DMS79 (cell line): Measurements from ENCODE around the gene CUX1.
"Not testable (repeated sequence)": the region's sequence is repeated elsewhere in the genome, so short reads cannot be mapped to it uniquely, and the experiment has no call there.

Source experiments
- DNase-seq: peaks from one replicate; lab custom pipeline; 2025; lab: John Stamatoyannopoulos, UW

The CUX1 gene

DNA sequence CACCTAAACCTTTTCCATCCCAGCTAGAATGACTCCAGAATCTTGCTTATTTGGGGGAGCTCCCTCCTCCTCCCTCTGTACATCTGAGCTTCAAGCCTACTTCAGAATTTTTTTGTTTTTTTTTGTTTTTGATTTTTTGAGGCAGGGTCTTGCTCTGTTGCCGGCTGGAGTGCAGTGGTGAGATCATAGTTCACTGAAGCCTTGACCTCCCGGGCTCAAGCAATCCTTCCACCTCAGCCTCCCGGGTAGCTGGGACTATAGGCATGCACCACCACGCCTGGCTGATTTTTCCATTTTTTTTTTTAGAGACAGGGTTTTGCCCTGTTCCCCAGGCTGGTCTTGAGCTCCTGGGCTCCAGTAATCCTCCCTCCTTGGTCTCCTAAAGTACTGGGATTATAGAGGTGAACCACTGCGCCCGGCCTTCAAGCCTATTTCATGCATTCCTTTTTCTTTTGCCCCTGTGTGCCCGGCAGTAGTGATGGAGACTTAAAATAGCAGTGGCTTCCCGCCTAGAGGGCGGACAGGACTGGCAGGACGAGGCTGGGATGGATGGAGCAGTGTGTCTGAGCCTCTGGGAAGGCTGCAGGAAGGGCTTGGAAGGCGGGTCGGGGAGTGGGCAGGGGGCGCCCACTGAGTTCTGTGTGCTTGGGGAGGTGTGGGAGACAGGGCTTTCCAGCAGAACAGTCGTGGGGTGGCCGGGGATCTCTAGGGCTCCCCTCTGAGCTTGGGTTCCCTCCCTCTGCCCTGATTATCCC lies 8.8 kb downstream of the CUX1 start:
- no peak for DNase-seq

DNA sequence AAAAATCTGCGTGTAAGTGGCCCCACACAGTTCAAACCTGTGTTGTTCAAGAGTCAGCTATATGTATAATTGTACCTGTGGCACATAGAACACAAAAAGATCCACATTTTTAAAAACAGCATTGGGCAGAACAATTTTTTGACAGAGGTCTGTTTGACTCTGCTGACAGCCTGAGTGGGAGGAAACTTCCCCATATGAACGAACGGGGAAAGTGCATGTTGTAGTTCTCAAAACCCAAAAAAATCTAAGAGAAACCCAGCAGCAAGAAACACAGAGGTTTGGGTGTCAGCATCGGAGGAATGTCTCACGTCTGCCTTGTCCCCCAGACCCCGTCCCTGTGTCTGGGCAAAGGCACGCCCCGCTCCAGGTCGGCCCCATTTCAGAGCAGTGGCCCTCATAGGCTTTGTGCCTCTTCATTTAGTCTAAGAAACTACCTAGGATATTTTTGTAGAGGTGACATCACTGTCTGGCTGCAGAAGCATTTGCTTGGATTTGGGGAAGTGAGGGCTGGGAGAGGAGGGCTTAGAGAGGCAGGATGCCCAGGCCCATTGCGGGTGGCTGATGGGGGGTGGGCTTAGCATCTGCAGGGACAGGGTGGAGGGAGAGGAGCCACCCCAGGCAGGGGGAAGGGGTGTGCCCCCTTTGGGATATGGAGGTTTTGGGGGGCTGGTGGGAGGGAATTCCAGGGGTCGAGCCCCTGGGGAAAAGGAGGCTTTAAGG lies 11.0 kb downstream of the CUX1 start:
- no peak for DNase-seq

DNA sequence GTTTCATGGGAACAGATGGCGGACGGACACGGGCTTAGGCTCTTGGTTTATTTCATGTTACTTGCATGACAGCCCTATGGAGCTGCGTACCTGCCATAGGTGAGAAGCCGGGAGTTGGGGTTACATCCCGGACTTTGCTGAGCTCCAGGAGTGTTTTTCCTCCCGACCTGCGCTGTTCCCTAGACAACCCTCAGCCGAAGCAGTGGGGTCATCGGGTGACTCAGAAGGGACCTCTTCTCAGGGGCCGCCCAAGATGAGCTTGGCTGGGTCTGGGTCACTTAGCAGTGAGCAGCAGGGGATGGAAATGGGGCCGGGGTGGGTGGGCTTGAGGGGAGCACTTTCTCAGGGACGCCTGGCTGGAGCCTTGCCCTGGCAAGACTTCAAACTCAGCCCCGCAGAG lies 11.9 kb downstream of the CUX1 start:
- DNase-seq, result no peak

- no peak for DNase-seq
Measured at GRCh38 chr7:101829821-101830220, 12.4 kb downstream of the CUX1 start.

DNA sequence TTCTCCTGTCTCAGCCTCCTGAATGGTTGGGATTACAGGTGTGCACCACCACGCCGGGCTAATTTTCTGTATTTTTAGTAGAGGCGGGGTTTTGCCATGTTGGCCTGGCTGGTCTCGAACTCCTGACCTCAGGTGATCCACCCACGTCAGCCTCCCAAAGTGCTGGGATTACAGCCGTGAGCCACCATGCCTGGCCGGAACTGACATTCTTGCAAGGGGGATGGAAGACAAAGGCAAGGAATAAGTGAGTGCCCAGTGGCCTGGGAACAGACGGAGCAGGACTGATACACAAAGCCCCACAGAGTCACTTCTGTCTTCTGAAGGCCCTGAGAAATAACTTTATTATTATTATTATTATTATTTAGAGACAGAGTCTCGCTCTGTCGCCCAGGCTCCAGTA lies 14.0 kb downstream of the CUX1 start:
- not testable (repeated sequence) for DNase-seq

GRCh38 chr7:101832205-101832631 lies 14.8 kb downstream of the CUX1 start:
- DNase-seq, result no peak

DNA sequence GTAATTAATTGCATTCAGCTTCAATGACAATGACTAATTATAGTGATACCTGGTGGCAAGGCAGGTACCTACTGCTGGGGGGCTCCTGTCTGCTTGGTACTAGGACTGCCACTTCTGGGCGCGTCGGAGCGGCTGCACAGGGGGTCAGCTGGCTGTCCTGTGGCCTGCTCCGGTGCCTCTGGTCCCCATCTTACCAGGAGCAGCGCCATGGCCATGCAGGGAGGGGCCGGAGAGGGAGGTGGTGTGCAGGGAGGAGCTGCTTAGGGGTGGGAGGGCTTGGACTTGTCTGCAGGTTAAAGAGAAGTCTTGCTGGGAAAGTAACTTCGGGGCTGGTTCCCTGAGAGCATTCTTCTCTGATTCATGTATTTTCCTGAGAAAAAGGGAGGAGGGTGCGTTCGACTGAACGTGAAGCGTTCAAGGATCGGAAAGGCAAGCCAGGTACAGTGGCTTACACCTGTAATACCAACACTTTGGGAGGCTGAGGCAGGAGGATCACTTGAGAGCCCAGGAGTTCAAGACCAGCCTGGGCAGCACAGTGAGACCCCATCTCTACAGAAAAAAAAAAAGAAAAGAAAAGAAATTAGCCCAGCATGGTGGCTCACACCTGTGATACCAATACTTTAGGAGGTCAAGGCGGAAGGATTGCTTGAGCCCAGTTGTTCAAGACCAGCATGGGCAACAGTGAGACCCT lies 15.4 kb downstream of the CUX1 start:
- no peak for DNase-seq

DNA sequence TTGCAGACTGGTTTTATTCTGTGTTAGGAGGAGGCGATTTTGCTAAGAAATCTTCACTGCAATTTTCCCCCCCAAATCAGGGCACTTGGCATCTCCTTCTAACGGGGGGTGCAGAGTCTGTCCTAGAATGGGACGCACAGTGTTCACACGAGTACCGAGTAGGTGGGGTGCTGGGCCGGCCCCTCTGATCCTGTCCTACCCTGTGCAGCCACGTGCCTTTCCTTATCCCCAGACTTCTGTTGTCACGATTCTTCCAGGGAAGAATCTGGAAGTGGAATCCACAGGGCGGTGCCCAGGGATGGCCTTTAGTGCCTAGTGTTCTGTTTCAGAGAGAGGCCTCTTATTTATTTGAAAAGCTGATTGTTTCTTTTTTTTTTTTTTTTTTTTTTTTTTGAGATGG lies 16.4 kb downstream of the CUX1 start:
- DNase-seq, result no peak

DNA sequence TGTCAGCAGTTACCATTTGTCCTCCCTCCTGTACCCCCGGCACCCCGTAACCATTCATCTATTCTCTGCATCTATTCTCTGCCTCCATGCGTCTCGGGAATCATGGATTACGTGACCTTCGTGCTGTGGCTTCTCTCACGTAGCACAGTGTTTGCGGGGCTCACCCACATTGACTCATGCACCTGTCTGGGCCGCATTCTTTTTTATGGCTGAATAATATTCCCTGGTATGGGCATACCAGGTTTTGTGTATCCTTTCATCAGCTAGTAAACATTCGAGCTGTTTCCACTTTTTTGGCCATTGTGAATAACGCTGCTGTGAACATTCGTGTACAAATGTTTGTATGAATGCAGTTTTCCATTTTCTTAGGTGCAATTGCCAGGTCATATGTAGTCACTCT lies 17.7 kb downstream of the CUX1 start:
- DNase-seq, result no peak

- not testable (repeated sequence) for DNase-seq
Measured at GRCh38 chr7:101837433-101837832, 20.0 kb downstream of the CUX1 start.

DNA sequence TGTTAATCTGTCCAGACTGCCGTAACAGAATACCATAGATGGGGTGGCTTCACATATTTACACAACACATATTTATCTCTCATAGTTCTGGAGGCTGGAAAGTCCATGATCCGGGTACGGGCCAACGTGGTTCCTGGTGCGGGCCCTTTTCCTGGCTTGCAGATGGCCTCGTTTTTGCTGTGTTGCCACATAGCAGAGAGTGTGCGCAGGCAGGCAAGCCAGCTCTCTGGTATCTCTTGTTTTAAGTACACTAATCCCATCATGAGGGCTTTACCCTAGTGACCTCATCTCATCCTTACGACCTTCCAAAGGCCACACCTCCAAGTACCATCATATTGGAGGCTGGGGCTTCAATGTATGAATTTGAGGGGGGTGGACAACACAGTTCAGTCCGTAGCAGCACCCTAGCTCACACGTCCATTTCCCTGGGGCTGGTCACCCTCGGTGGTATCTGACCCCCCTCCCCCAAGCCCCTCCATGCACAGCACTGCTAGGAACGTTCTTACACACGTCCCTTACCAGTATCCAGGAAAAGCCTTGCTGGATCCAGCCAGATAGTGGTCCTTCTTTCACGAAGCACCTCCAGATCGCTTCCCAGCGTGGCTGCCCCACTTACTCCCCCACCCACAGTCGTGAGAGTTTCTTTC lies 21.5 kb downstream of the CUX1 start:
- no peak for DNase-seq

- no peak for DNase-seq
Measured at GRCh38 chr7:101841328-101841727, 23.9 kb downstream of the CUX1 start.

- DNase-seq, result no peak
Measured at GRCh38 chr7:101843293-101844271, 26.2 kb downstream of the CUX1 start.

- DNase-seq, result no peak
Measured at GRCh38 chr7:101845974-101846373, 28.5 kb downstream of the CUX1 start.

DNA sequence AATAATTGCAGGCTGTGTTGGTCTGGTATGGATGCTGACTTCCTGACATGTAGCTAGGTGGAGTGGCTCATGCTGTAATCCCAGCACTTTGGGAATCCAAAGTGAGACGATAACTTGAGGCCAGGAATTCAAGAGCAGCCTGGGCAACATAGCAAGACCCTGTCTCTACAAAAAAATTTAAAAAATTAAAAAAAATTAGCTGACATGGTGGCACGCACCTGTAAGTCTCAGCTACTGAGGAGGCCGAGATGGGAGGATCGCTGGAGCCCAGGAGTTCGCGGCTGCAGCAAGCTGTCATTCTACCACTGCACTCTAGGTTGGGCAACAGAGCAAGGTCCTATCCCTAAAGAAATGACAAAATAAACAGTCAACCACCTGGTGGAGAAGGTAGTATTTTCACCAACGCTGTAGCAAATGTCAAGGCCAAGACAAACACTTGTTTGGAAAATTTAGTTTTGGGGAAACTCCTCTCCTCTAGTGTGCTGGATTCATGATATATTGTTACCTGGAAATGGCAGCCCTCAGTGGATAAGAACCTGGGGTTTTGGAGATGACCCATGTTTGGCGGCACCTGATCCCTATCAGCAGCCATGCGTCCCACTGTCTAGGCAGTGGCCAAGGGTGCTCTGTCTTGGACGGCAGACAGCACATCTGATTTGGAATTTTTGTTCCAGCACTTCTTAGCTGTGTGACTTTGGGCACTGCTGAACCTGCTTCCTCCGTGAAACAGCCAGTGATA lies 29.5 kb downstream of the CUX1 start:
- no peak for DNase-seq

DNA sequence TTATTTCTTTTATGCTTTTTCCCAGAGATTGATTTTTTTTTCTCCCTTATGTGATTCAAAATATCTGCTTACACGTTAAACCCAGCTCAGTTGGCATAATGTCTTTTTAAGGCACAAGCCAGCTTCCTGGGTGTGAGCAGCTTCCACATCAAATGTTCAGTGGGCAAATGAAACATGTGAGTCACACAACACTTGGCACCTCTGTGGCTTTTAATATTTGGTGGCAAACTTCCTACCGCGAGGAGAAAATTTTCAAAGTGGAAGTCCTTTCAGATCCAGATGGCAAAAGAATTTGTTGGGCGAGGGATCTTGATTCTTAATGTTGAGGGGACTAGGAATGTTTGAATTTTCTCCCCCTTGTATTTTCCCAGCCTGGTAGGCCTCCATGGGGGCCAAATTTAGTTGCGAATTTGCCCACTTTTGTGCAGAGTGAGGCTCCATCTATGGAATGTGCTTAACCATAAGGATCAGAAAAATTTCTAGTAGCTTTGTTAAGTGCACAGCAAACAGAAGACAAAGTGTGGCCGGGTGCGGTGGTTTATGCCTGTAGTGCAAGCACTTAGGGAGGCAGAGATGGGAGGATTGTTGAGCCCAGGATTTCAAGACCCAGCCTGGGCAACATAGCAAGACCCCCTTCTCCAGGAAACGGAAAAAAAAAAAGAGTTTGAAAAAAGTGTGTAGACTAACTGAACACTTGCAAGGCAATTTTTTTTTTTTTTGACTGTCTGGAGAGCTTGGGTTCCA lies 31.0 kb downstream of the CUX1 start:
- DNase-seq, result no peak

DNA sequence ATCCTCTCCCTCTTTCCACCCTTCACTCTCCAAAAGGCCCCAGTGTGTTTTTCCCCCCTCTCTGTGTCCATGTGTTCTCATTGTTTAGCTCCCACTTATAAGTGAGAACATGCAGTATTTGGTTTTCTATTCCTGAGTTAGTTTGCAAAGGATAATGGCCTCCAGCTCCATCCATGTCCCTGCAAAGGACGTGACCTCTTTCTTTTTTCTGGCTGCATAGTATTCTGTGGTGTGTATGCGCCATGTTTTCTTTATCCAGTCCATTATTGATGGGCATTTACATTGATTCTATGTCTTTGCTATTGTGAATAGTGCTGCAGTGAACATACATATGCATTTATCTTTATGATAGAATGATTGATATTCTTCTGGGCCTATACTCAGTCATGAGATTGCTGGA lies 31.9 kb downstream of the CUX1 start:
- not testable (repeated sequence) for DNase-seq

- DNase-seq, result not testable (repeated sequence)
Measured at GRCh38 chr7:101852364-101852763, 34.9 kb downstream of the CUX1 start.

GRCh38 chr7:101853684-101854083 lies 36.3 kb downstream of the CUX1 start:
- no peak for DNase-seq
